OCI-LY7 (cell line): ENCODE measurements around the gene LDLRAD4. TPM values are rescaled to one million over a fixed set of nuclear protein-coding genes. Genes with fewer than 3 reads are reported as not detected.

Experiments
- BruUV-seq: library from RNA; stranded (reverse); fragments of 400-500 nt; replicated peaks from 2 replicates; lab custom pipeline; 2021; lab: Mats Ljungman, UMichigan
- CTCF ChIA-PET: fragments of 300-600 bp; sonication (Branson Sonifier 250); formaldehyde crosslinking; loops from one replicate; lab custom pipeline; 2022; ENCODE audit warnings: antibody characterized with exemption; ENCODE audit not compliant: unreplicated experiment; lab: Charles Lee
- POLR2A ChIA-PET: fragments of 300-600 bp; sonication (Branson Sonifier 250); formaldehyde crosslinking; loops from one replicate; lab custom pipeline; 2022; ENCODE audit warnings: antibody characterized with exemption; lab: Charles Lee
- DNase-seq: peaks from one replicate; pipeline ENCODE4 v3.0.0-alpha.2; 2015; ENCODE audit warnings: low spot score
- H2AFZ ChIP-seq: fragments of 200-600 bp; sonication (generic), shearing (Covaris generic); 2 replicates; pipeline ENCODE4 v1.6.1; 2014; ENCODE audit warnings: mild to moderate bottlenecking, antibody characterized with exemption, low read length, moderate library complexity
- H3K27ac ChIP-seq: fragments of 200-600 bp; sonication (generic); 2 replicates; pipeline ENCODE4 v1.5.1; 2014; ENCODE audit warnings: mixed run types, low read depth, mild to moderate bottlenecking, moderate library complexity, low read length, inconsistent platforms; ENCODE audit not compliant: poor library complexity, severe bottlenecking
- H3K36me3 ChIP-seq: fragments of 200-600 bp; sonication (generic); 2 replicates; pipeline ENCODE4 v1.6.1; 2014; ENCODE audit warnings: mild to moderate bottlenecking, antibody characterized with exemption, low read length, moderate library complexity, mixed read lengths; ENCODE audit not compliant: insufficient read depth
- H3K4me1 ChIP-seq: fragments of 200-600 bp; sonication (generic); 2 replicates; pipeline ENCODE4 v1.5.1; 2014; ENCODE audit warnings: mild to moderate bottlenecking, low read length; ENCODE audit not compliant: insufficient read depth, poor library complexity, severe bottlenecking
- H3K4me2 ChIP-seq: fragments of 200-600 bp; sonication (generic); 2 replicates; pipeline ENCODE4 v1.6.1; 2014; ENCODE audit warnings: mild to moderate bottlenecking, low read length
- H3K4me3 ChIP-seq: fragments of 200-600 bp; sonication (generic); 2 replicates; pipeline ENCODE4 v1.5.1; 2014; ENCODE audit warnings: mild to moderate bottlenecking, low read depth, low read length; ENCODE audit not compliant: poor library complexity, severe bottlenecking
- H3K79me2 ChIP-seq: fragments of 200-600 bp; sonication (generic); 2 replicates; pipeline ENCODE4 v1.6.1; 2016; ENCODE audit warnings: low read depth, mild to moderate bottlenecking, low read length, moderate library complexity, mixed read lengths; ENCODE audit not compliant: insufficient read depth
- H3K9me2 ChIP-seq: fragments of 200-600 bp; sonication (generic); 2 replicates; pipeline ENCODE4 v1.6.1; 2016; ENCODE audit warnings: mild to moderate bottlenecking, low read length, mixed read lengths; ENCODE audit not compliant: insufficient read depth
- H3K9me3 ChIP-seq: fragments of 200-600 bp; sonication (generic); 2 replicates; pipeline ENCODE4 v1.6.1; 2014; ENCODE audit warnings: mild to moderate bottlenecking, mixed run types, low read length, mixed read lengths
- H4K20me1 ChIP-seq: fragments of 200-600 bp; sonication (generic); 2 replicates; pipeline ENCODE4 v1.6.1; 2014; ENCODE audit warnings: mild to moderate bottlenecking, antibody characterized with exemption, low read length, moderate library complexity, mixed read lengths; ENCODE audit not compliant: insufficient read depth
- CTCF ChIP-seq: fragments of 200-600 bp; sonication (generic); conservative IDR thresholded peaks from 2 replicates; pipeline ENCODE4 v1.5.1; 2014; ENCODE audit warnings: mild to moderate bottlenecking, antibody characterized with exemption, low read length, moderate library complexity, mixed read lengths
- EZH2phosphoT487 ChIP-seq: fragments of 200-600 bp; sonication (generic); IDR thresholded peaks from 2 replicates; pipeline ENCODE4 v1.6.1; 2018; ENCODE audit warnings: low read depth, borderline replicate concordance, mild to moderate bottlenecking, mixed run types, antibody characterized with exemption, low read length, moderate library complexity, mixed read lengths
- intact Hi-C: fragments of 100-400 bp; cut with micrococcal nuclease; formaldehyde crosslinking; loops from one replicate; pipeline ENCODE4 v1.10.0; 2022; ENCODE audit not compliant: unreplicated experiment
- total RNA-seq, 2 experiments: library from RNA; depleted of rRNA in 1 of 2; stranded (reverse); fragments of >200 nt in 1 of 2; shearing (Covaris generic) in 1 of 2; gene quantifications; 2 replicates each; pipeline ENCODE4 v1.2.3, GENCODE V29; 2014 to 2022

The LDLRAD4 gene
- total RNA-seq, 2 experiments from 2014 or later: 26.2 to 43.8 TPM

- ChIA-PET CTCF (no interaction called here), POLR2A (no interaction called here)
- H3K9me2 ChIP-seq: no peaks in the 10 kb centered on the region
- no peak overlapping the region for H3K4me2 ChIP-seq
- no peaks in the 10 kb centered on the region for H3K4me1 ChIP-seq
- no peak for DNase-seq
- TF ChIP-seq EZH2phosphoT487: no peak
- no peak for TF ChIP-seq CTCF
- no peaks in the 10 kb centered on the region for H3K36me3 ChIP-seq
- H3K4me3 ChIP-seq: no peak overlapping the region
- H2AFZ ChIP-seq: no peak overlapping the region
- no peak overlapping the region for H3K27ac ChIP-seq
- intact Hi-C loops: no loop called here
- H3K79me2 ChIP-seq: no peaks in the 10 kb centered on the region
- H4K20me1 ChIP-seq: no peaks in the 10 kb centered on the region
- BruUV-seq: no TSS peak
- no peaks in the 10 kb centered on the region for H3K9me3 ChIP-seq
Observed at GRCh38 chr18:13309031-13309747, 90.6 kb downstream of the LDLRAD4 start.

- Histone ChIP-seq H3K27ac (no peak overlapping the region), H3K36me3 (no peaks in the 10 kb centered on the region), H3K4me1 (no peaks in the 10 kb centered on the region), H3K9me3 (0 out of 2 replicates have a peak, but pooled peaks cover 2% of the 10 kb centered on the region), H3K9me2 (no peaks in the 10 kb centered on the region), H3K79me2 (no peaks in the 10 kb centered on the region), H4K20me1 (no peaks in the 10 kb centered on the region), H3K4me3 (no peak overlapping the region), H2AFZ (no peak overlapping the region), H3K4me2 (no peak overlapping the region)
- no TSS peak for BruUV-seq
- intact Hi-C loops: no loop called here
- TF ChIP-seq EZH2phosphoT487 (no peak), CTCF (no peak)
- ChIA-PET POLR2A (no interaction called here), CTCF (no interaction called here)
- DNase-seq: no peak
Observed at GRCh38 chr18:13309748-13310670, 91.4 kb downstream of the LDLRAD4 start.
